HFFc6 (cell line): Measurements from ENCODE around the gene CCDC137. TPM values are rescaled to one million over a fixed set of nuclear protein-coding genes. Genes with fewer than 3 reads are reported as not detected.

Experiments used
- DNase-seq: peaks from one replicate; pipeline ENCODE4 v3.0.0-alpha.2; 2018
- H3K27ac Mint-ChIP-seq: 2 replicates; pipeline ENCODE4 v1.8.0; 2020; ENCODE audit warnings: mild to moderate bottlenecking, mixed read lengths
- H3K27me3 Mint-ChIP-seq: 2 replicates; pipeline ENCODE4 v1.8.0; 2021; ENCODE audit warnings: mild to moderate bottlenecking, moderate library complexity, mixed read lengths; ENCODE audit not compliant: insufficient read depth
- H3K36me3 Mint-ChIP-seq: 2 replicates; pipeline ENCODE4 v1.8.0; 2021; ENCODE audit warnings: low read depth, mixed read lengths
- H3K4me1 Mint-ChIP-seq: 2 replicates; pipeline ENCODE4 v1.8.0; 2020; ENCODE audit warnings: low read depth, mixed read lengths
- H3K4me3 Mint-ChIP-seq: 2 replicates; pipeline ENCODE4 v1.8.0; 2020; ENCODE audit warnings: mild to moderate bottlenecking, moderate library complexity, mixed read lengths
- H3K9me3 Mint-ChIP-seq: 2 replicates; pipeline ENCODE4 v1.8.0; 2020; ENCODE audit warnings: mild to moderate bottlenecking, mixed read lengths
- CTCF ChIP-seq: fragments of 200-600 bp; sonication (generic); IDR thresholded peaks from 2 replicates; pipeline ENCODE4 v1.5.0; 2021; ENCODE audit warnings: antibody characterized with exemption, mild to moderate bottlenecking
- total RNA-seq, 6 experiments: library from RNA; stranded (reverse); fragmentation: NEBNext Ultra II Directional; extraction: Animal tissue kit (Norgen Biotek cat#: 25700); gene quantifications; 2 replicates in 1 of 6; 3 replicates in 5 of 6; pipeline ENCODE4 v1.2.3, GENCODE V29; 2021

The CCDC137 gene
- total RNA-seq, 6 experiments from 2014 or later, result 22.8 to 28.8 (median 25.2) TPM

- Mint-ChIP-seq H3K36me3 (no peaks in the 10 kb centered on the region), H3K4me1 (peaks cover 25% of the 10 kb centered on the region), H3K27ac (peak overlapping the region; percentile 64), H3K27me3 (peaks cover 6% of the 10 kb centered on the region), H3K9me3 (no peaks in the 10 kb centered on the region), H3K4me3 (peak overlapping the region; percentile 92)
- TF ChIP-seq CTCF, result no peak
- no peak for DNase-seq
Measured at GRCh38 chr17:81713004-81713555, 46.5 kb downstream of the CCDC137 start.

DNA sequence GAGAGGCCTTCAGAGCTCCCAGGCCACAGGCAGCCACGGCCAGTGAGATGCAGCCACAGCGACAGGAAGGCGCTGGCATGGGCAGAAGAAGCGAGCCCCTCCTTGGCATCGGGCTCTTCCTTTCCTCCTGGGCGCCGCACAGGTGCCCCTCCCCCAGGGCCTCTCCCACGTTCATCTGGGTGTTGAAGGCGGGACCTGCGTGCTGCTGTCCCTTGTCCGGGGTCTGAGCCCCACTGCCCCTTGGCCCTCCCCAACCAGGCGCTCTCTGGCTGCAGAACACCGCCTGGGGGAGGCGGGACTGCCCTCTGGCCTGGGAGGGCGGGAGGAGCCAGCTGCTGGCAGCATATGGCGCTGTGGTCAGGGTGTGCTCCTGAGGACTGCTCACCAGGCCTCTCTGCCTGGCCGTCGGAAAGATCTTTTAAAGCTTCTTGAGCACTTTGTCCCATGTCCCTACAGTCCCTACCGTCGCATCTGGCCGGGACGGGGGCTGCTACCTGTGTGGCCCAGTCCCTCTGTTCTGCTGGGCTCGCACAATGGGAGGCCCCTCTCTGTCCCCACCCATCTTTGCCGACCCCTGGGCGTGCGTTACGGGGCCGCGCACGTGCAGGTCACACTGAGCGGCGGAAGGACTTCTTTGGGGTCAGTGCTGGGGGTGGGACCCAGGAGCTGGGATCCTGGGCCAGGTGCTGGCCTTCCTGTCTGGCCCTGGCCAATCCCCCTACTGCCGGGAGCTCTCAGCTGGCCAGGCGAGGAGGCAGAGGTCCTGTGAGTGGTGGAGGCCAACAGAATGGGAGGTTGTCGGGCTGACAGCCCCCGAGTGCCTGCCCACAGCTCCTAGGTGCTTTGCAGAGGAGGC lies 47.2 kb downstream of the CCDC137 start:
- H3K4me3 Mint-ChIP-seq, result peak overlapping the region; percentile 92
- H3K9me3 Mint-ChIP-seq, result no peaks in the 10 kb centered on the region
- no peaks in the 10 kb centered on the region for H3K36me3 Mint-ChIP-seq
- no peak overlapping the region for H3K27ac Mint-ChIP-seq
- no peak for TF ChIP-seq CTCF
- peaks cover 6% of the 10 kb centered on the region for H3K27me3 Mint-ChIP-seq
- H3K4me1 Mint-ChIP-seq, result peaks cover 25% of the 10 kb centered on the region
- no peak for DNase-seq

DNA sequence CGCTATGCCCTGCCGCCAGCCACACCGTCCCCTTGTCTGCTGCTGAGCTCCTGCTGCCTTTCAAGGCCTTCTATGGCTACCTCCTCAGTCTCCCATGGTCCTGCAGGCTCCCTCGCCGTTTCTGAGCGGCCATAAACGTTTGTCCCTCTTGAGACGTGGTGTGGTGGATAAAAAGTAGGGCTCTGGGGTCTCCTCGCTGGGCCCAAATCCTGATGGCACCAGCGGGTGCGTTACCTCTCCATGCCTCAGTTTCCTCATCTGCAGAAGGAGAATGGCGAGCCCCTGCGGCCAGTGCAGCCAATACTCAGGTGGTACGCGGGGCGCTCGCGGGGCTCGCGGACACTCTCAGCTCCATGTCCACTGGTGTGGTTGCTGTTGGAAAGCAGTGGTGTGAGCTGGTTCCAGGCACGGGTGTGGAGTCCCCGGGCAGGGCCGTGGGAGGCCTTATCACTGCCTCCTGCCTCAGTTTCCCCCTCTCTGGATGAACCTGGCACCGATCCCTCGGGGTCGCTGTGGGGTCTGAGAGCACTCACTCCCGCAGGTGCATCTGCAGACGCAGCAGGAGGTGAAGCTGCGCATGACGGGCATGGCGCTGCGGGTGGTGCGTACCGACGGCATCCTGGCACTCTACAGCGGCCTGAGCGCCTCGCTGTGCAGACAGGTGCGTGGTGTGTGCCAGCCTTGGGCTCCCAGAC lies 48.0 kb downstream of the CCDC137 start:
- peaks cover 6% of the 10 kb centered on the region for H3K27me3 Mint-ChIP-seq
- H3K4me3 Mint-ChIP-seq, result no peak overlapping the region
- H3K36me3 Mint-ChIP-seq, result no peaks in the 10 kb centered on the region; the same call in 1 of the 2 replicates
- H3K9me3 Mint-ChIP-seq, result no peaks in the 10 kb centered on the region
- H3K27ac Mint-ChIP-seq, result no peak overlapping the region
- H3K4me1 Mint-ChIP-seq, result peaks cover 25% of the 10 kb centered on the region
- TF ChIP-seq CTCF, result no peak
- no peak for DNase-seq

DNA sequence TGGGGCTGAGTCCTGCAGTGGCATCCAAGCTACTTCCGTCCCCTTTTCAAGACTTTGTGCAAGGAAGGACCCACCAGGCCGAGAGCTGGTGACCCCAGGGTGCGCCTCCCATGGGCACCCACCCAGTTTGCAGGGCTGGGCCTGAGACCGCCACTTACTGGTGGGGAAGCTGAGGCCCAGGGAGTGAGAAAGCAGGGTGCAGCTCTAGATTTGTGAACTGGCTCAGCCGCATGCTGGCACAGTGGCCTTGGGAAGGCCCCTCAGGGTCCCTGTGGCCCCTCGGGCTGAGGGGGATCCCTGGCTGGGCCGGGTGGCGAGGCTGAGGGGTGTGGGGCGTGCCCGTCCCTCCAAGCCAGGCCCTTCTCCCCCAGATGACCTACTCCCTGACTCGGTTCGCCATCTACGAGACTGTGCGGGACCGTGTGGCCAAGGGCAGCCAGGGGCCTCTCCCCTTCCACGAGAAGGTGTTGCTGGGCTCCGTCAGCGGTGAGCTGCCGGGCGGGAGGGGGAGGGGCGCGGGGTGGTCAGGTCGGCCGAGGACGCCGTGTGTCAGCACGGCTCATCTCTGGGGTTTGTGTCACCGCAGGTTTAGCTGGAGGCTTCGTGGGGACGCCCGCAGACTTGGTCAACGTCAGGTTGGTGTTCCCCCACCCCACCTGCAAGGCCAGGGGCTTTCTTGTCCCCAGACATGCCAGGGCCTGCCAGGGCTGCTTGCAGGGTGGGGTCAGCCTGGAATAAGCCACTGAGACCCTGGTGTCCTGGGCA lies 48.8 kb downstream of the CCDC137 start:
- Mint-ChIP-seq H3K27me3 (peaks cover 6% of the 10 kb centered on the region), H3K4me3 (no peak overlapping the region), H3K27ac (no peak overlapping the region), H3K9me3 (no peaks in the 10 kb centered on the region), H3K36me3 (no peaks in the 10 kb centered on the region; the same call in 1 of the 2 replicates), H3K4me1 (peaks cover 20% of the 10 kb centered on the region)
- TF ChIP-seq CTCF, result no peak
- DNase-seq, result no peak
